ENCODE results near the gene PGLYRP4.

PGLYRP4 gene, protein sequence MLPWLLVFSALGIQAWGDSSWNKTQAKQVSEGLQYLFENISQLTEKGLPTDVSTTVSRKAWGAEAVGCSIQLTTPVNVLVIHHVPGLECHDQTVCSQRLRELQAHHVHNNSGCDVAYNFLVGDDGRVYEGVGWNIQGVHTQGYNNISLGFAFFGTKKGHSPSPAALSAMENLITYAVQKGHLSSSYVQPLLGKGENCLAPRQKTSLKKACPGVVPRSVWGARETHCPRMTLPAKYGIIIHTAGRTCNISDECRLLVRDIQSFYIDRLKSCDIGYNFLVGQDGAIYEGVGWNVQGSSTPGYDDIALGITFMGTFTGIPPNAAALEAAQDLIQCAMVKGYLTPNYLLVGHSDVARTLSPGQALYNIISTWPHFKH

DNA sequence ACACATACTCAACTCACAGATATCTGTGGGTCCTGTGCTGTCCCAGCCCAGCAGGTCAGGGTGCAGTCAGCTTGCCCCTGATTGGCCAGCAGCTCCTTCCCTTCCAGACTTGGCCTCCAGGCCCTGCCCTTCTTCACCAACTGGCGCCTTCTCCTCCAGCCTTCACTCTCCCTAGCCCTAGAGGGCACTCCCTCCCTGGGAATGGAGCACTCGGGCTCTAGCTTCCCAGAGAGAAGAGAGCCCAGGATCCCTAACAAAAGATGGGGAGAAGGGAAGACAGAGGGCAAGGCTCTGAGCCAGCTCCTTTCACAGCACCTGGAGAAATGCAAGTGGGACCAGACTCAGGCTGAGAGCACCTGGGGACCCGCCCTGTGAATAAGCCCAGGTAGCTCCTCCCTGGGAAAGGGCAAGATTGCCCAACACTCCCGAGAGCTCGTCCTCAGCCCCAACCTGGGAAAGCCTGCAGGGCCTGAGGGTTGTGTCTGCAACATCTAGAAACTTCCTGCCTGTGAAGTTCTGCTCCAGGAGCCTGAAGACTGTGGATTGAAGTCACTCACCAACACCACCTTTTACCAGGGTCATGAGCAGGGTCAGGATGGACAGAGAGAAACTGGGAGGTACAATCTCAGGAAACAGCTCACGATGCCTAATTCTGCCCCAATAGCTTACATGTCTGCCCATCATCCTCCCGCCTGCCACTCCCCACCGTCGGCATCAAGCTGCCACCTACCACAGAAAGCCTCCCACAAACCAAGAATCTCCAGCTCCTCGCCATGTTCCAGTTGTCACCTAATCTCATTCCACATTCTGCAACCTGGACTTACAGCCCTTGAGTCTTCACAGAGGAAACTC, at the start of gene PGLYRP4:
TSS of gene PGLYRP4 (minus strand) at position 331 of the 852 bp plus-strand sequence. CDS start 909 bp downstream, outside the sequence.
- DNase-seq = no peak

DNA sequence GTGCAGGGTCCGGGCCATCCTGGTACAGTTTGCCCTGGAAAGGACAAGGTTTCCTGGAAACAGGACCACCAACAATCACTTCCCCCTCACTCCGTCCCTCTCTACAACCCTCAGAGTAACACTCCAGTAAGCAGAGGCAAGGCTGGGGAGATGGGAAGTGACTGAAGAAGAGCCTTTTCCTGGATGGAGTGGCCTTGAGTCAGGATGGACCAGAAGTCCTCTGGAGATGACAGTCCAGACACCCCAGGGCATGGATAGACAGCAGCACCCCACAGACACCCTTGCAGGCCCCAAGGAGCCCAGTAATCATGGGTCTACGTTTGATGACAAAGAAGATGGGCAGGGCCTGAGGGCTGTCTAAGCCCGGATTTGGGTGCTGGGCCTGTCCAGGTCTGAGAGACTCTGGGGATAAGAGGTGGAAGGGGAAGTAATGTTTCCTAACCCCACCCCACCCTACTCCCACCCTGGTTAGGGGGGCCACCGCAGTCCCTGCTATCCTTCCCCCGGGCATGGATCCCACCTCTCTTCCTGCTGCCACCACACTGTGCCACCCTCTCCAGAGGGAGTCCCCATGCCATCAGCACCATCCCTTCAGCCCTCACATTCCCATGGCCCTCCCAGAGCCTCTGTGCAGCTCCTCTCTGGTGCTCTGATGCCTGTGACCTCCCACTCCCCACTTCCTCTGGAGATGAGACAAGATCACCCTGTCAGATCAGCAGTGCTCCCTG, 49.4 kb upstream of the PGLYRP4 start:
- DNase-seq = no peak

DNA sequence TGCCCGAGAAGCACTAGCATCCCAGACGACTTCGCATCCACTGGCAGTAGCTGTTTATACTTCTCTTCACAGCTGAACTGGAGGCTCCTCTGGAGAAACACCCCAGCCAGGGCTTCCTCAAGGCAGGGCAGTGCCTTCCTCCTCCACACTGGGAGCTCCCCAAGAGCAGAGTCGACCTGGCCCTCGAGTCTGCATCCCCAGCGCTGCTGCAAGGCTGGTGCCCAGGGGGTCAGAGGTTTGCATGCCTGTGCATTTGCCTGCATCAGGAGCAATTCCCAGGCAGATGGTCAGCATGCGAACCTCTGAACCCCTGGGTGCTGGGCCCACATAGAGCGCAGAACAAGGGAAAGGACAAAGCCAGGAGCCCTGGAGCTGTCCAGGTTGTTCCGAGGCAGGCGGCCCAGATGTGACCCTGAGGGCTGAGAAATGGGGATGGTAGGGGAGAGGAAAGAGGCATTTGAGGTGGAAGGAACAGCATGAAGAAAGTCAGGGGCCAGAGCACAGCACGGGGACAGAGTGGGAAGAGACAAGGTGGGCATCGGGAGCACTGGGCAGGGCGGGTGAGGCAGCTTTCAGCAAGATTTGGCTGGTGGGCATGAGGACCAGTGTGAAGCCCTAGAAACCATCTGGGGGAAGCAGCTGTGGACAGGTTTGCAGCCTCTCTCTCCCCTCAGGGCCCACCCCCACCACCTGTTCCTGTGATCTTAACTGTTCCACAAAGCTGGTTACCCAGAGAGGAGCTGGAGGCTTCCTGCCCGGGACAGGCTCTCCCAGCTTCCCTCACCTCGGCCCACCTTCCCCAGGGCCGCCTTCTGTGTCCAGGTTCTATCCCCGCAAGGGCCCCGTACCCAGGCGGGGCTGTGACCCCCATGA, 48.6 kb upstream of the PGLYRP4 start:
- DNase-seq = no peak

DNA sequence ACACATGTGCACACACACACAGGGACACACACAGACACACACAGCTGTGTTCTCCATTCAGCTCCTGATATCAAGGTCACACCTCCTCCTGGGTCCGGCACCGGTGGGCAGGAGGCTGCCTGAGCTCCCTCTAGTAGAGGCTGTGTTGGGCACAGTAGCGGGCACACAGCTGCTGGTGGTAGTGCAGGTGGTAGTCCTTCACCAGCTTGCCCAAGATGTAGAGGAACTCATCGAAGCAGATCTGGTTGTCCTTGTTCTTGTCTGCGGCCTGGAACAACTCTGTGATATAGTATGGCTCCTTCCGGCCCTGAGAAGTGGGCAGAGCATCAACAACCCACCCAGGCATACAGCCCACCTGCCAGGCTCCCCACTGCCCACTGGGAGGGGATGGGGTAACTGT, 47.8 kb upstream of the PGLYRP4 start:
- no peak for DNase-seq

DNA sequence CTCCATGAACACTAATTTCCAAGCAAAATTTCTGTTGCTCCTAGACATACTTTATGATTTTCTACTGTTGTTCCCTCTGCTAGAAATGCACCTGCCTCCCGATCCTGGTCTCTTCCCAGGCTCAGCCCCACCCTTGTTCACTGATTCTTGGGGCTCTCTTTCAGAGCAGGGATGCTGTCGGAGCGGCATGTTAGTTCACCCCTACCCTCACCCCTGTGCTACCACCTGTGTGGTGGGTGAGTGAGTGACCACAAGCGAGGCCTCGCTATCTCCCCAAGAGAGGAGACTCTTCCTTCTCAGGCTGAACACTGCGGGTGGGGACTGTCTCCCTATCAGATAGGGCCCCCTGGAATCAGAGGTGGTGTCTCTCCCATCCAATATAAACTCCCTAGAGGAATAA, 47.1 kb upstream of the PGLYRP4 start:
- DNase-seq = no peak

DNA sequence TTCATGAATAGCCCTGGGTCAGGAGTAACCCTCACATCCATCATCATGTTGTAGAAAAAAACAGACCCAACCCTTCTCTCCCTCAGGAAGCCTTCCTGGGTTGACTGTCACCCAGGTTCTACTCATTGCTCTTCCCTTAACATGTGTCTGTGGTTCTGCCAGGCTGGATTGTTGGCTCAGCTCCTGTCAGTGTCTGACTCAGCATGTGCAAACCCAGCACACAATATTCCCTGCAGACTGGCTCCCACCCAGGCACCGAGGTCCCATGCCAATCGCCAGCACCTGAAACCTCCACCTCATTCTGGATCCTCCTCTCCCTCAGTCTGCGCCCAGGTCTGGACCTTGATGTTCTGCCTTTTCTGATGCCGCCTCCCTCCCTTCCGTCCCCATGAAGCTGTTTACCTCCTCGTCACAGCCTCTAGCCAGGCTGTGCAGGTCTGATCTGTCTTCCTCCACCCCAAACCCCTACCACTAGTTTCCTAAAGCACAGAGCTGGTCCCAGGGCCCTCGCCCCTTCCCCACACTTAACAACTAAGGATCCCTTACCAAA, 46.6 kb upstream of the PGLYRP4 start:
- no peak for DNase-seq

DNA sequence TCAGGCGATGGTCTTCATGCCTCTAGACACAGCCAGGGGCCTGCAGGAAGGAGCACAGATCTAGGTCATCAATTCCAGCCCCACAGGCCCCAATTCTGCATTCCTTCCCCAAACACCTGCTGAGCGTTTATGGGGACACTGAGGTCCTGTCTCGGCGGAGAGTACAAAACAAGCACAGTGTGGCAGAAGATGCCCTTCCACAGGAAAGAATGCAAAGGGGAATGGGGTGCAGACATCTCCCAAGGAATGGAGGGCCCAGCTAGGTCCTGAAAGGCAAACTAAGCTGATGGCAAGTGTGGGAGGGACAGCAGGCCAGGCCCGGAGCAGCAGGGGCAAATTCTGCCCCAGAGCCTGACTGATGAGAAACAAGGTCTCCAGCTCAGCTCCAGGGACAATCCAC, 45.8 kb upstream of the PGLYRP4 start:
- no peak for DNase-seq

DNA sequence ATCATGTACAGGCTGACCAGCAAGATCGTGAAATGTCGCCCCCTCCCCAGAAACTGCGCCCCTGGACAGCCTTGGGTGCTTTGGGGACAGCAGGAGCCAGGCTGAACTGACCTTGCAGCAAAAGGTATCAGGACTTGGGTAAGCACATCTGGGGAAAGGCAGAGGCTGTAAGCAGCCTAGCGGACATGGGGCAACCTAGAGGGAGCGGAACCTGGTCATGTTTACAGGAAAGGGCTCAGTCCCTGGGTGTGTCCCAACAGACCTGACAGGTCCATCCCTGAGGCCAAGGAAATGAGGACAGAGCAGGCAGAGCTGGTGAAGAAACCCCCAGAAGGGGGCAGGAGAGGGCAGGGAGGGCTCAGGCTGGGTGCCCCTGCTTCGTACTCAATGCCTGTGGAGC, 45.3 kb upstream of the PGLYRP4 start:
- DNase-seq = no peak

DNA sequence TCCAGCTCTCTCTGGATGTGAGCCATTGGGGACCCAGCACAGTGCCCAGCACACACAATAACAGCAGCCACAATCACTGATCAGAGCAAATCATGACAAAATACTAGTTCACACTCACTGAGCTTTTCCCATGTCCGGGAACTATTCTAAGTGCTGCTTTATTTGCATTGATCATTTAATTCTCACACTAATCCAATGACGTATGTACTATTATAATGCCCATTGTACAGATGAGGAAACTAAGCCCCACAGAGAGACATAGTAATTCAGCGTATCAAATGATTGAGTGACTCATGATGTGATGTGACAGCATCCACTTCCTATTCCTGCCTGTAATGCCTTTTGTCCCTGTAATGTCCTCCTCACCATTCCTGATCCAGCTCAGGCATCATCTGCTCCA, 44.2 kb upstream of the PGLYRP4 start:
- no peak for DNase-seq

DNA sequence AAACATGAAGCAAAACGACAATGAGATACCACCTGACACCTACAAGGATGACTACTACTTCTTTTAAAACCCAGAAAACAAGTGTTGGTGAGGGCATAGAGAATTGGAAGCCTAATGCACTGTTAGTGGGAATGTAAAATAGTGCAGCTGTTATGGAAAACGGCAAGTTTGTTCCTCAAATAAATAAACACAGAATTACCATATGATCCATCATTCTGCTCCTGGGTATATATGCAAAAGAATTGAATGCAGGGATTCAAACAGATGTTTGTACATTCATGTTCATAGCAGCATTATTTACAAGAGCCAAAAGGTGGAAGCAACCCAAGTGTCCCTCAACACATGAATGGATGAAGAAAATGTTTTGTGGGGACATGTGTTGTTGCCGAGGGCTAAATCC, 43.6 kb upstream of the PGLYRP4 start:
- no peak for DNase-seq

DNA sequence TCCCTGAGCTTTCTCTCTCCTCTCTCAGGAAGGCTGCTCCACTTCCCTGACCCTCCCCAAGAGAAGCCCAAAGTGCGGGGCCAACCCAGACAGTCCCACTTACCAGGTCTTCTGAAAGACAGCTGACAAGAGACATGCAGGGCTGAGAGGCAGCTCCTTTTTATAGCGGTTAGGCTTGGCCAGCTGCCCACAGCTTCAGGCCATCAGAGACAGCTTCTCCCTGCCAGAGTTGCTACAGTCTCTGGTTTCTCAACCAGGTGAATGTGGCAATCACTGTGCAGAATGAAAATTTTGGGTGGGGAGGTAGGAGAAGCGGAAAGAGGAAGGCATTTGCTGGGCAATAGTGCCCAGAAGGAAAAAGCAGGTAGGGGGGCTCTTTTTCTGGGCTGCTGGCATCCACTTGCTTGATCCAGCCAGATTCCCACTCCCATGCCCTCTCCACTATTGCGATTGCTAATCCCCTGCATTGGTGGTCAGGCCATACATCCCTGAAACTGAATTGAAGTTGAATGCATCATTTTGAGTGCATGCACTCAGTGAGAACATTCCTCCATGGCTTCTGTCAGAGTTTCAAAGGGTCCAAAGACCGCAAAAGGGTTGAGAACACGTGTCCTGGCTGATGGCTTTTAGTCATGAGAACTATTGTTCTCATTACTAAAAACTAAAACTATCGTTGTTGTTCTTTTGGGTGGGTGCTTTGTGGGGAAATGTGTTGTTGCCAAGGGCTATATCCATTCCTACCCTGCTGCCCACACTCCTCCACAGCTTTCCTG, 42.5 kb upstream of the PGLYRP4 start, which contains the start of gene S100A8:
TSS of gene S100A8 (minus strand) at position 136 of the 773 bp plus-strand sequence. CDS start 538 bp downstream, outside the sequence.
- DNase-seq = no peak

DNA sequence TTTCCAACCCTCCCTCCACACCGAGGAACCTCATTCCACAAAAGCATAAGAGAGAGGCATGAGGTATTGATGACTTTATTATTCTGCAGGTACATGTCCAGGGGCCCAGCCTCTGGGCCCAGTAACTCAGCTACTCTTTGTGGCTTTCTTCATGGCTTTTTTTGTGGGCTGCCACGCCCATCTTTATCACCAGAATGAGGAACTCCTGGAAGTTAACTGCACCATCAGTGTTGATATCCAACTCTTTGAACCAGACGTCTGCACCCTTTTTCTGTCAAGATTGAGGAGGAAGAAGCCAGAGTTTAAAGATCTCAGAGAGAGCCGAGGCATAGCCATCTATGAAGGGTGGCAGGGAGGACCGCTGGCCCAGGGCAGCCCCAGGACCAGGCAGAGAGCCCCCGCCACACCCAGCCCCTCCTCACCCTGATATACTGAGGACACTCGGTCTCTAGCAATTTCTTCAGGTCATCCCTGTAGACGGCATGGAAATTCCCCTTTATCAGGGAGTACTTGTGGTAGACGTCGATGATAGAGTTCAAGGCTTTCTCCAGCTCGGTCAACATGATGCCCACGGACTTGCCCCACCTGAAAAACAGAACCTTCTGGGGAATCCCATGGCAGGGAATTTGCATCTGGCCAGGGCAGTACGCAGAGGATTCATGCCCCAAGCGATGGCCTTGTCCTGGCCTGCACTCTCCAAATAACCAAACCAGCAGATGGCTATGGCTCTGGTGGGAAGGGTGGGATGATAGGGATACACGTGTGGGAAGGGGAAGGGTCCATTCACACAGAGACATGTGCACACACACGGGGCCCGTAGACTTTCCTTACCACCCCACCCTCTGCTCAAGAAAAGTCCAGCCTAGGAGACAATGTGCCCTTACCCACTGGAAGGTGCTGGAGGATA, 41.6 kb upstream of the PGLYRP4 start:
- DNase-seq = no peak

DNA sequence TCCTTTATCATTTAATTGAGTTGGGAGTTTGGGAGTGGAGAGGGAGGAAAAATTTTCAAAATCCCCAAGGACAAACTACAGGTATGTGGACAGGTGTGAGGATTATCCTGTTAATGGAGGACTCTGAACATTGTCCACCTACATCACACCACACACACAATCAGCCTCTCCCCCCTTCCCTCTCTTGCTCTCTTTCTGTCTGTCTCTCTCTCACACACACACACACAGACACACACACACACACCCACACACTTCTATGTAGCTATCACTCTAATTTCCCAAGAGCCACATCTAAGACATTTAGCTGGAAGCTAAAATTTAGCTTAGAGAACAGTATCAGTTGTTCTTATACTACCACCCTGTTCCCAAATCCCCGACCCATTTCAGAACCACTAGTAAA, 40.8 kb upstream of the PGLYRP4 start:
- DNase-seq = no peak

DNA sequence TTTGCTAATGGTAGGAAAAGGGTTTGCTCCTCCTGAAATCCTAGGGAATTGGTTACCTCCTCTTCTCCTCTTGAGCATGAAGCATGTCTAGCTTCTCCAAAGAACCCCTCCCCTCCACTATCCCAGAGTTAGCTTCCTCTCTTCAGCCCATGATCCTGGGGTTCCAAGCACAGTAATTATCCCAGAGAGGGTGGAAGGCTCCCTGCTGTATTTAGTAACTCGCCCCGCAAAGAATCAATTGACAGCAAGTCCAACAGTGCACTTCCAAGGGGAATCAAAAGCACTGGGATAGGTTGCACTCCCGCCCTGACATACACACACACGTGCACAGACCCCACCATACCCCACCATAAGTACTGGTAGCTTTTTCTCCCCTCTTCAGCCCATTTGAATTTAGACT, 39.1 kb upstream of the PGLYRP4 start:
- DNase-seq = no peak

DNA sequence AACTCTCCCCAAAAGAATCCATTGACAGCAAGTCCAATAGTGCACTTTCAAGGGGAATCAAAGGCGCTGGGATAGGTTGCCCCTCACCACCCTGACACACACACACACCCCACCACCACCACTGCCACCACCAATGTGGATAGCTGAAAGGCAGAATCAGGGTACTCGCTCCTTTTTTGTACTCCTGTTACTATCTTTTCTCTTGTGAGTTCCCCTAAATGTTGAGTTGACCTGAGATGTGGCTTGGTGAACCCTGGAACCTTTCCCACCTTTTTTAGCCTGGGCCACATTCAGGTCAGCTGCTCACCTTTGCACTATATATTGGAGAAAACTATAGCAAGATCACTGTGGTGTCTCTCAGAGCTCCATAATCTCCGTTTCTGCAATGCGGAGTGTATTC, 38.4 kb upstream of the PGLYRP4 start:
- DNase-seq = no peak

DNA sequence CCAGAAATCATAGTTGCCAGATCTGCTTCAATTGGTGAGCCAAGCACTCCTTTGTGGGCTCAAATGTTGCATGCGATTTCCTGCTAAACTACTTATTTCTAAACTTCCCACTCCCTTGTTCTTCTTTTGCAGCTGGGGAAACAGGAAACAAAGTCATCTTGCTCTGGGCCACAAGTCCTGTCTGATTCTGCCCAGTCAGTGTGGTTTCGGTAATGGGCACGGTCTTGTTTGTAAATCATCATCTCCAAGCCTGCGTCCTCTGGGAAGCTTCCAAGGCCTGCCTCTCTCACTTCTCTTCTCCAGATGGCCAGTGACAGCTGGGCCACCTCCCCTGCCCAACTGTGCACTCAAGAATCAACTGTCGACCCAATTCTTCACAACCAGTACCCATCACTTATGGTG, 37.9 kb upstream of the PGLYRP4 start:
- DNase-seq = no peak

DNA sequence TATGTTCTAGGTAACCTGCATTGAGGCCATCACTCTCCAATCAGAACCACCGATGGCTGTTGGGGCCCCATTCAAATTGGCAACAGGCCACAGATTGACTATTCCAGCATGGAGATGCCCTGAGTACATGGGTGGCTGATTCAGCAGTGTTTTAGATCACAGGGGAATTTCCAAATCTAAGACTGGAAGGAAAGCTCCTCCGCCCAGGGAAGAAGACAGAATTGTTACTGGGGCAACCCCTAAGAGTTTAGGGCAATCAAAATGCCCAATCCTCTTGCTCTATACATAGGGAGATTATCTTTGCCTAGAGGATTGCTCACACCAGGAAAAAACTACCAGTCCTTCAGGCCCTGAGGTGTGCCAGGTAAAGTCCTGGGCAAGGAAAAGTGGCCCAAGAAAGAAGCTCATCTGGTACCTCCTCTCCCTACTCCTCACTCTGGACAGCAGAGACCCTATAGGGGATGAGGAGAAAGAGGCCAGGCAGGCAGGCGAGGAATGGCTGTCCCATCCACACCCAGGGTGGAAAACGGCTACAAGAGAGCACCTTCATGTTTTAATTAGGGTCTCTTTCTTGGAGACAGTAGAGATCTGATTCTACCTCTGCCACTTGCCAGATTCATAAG, 36.4 kb upstream of the PGLYRP4 start:
- no peak for DNase-seq

DNA sequence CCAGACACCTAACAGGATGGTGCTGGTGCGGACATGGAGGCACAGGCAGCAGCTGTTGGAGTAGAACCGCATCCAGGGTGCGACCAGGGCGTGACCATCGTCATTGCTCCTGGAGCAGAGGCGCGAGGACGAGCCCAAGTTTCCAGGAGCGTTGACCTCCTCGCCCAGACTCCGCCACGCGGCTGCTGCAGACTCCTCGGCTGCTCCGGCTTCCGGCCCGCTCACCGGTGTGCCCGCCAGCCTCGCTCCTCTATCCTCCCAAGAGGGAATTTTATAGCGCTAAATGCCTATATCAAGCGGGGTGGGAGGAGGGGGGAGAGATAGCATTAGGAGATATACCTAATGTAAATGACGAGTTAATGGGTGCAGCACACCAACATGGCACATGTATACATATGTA, 32.1 kb upstream of the PGLYRP4 start:
- no peak for DNase-seq

DNA sequence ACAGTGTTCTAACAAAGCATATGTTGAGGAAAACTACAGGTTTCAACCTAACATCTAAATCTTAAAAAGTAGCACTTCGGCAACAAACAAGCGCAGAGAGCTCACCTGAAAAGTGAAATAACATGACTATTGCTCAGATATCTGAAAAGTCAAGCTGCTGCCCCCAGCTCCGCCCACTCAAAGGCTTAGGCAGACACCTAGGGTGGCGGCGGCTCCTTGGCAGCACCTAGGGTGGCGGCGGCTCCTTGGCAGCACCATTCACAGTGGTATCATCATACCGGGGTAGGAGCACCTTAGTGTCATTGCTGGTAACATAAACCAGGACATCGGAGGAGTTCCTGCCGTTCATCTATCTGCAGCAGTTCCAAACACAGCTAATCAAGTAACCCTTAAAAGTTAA, 30.9 kb upstream of the PGLYRP4 start:
- DNase-seq = no peak

DNA sequence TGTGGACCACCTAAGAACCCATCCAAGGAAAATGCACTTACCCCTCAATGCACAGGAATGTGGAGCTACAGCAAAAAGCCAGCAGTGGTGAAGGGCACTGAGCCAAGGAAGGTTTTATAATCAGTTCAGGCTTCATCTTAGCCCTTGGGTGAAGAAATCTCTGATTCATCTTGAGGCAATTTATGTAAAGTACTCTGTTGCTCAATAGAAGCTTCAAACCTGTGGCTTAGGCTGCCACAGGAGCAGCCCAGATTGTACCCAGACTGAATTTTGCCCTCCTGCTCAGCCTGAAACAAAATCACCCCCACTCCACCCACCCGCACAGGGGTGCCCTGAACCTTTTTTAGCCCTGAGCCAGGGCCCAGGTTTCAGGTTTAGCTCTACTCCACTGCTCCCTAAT, 26.9 kb upstream of the PGLYRP4 start, which contains the start of gene S100A12:
TSS of gene S100A12 (minus strand) at position 111 of the 400 bp plus-strand sequence. CDS start 1,029 bp downstream, outside the sequence.
- no peak for DNase-seq
